GM19023 (cell line): ENCODE results near the gene SLC38A11.
"Not testable (repeated sequence)": the region's sequence is repeated elsewhere in the genome, so short reads cannot be mapped to it uniquely, and the experiment has no call there.

Experiments
- ATAC-seq: cut with Tn5 transposase; IDR thresholded peaks from one replicate; pipeline ENCODE4 v1.9.1; 2021; ENCODE audit warnings: mild to moderate bottlenecking, moderate library complexity; ENCODE audit not compliant: unreplicated experiment

The SLC38A11 gene

DNA sequence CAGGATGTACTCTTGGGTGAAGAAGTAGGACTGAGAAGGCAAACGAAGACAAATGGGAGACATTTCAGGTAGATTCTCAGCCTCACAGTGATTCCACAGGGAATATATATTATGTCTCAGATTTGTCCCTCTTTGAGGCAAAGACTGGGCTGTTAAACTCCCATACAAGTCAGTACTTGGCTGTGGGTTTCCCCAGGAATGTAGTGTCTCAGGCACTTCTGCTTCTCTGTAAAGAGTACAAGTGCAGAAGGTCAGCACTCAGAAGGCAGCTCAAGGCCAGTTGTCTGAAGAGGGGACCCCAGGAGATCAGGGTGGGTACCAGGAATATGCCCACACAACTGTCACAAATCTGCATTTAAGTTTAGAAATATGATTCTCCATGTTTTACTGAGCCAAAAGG is 73.8 kb downstream of the SLC38A11 start:
- ATAC-seq = no peak

DNA sequence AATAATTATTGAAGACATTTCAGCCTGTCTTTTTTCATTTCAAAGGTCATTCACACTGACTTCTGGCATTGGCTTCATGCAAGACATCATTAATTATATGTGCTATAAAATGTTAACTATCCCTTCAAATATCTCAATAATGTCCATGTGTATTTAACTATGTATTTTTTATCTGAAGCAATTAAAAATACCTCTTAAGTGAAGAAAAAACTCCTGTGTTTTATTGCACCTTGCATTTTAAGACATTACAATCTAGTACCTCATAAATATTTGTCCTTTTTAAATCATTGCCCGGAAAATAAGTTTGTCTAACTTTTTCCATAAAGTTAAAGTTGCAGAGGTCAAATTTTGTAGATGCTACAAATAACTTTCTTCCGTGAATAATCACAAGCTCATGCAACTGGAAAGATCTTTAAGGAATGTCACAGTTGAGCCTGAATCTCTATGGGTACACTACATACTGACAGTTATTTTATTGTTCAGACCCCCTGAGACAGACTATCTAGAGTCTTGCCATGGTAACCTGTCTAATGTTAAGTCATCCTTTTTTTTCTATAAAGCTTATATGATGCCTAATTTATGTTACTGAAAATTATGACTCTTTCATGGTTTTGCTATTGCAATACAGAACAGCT is 75.3 kb downstream of the SLC38A11 start:
- no peak for ATAC-seq

DNA sequence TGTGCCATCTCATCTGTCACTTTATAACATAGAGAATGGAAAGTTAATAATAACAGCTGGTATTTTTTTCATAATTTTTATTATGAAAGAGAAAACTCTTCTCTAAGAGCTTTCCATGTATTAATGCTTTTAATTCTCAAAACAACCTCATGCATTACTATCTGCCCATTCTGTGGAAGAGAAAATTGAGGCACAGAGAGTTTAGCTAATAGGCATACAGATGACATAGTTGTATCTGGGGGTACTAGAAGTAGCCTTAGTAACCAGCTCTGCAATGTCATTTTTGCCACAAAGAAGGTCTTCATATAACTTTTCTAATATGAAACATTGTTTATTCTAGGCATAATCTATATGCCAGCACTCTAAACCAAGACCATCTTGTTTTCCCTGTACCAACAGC is 77.4 kb downstream of the SLC38A11 start:
- no peak for ATAC-seq

DNA sequence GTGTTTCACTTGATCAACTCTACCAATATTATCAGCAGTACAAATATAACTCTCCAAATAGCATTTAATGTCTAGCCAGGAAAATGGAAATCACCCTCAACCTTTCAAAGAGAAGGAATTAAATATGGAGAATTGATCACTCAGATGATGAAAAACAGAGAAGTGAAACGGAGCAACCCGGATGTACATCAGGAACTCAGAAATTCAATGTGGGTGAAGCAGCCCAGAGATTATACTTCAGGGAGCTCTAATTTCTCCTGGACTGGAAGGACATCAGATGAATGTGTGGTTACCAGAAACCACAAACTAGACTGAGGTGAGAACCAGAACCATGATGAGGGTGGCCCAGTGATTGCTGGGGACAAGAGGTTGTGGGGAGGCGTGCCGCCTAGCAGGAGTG is 78.2 kb downstream of the SLC38A11 start:
- ATAC-seq = no peak

DNA sequence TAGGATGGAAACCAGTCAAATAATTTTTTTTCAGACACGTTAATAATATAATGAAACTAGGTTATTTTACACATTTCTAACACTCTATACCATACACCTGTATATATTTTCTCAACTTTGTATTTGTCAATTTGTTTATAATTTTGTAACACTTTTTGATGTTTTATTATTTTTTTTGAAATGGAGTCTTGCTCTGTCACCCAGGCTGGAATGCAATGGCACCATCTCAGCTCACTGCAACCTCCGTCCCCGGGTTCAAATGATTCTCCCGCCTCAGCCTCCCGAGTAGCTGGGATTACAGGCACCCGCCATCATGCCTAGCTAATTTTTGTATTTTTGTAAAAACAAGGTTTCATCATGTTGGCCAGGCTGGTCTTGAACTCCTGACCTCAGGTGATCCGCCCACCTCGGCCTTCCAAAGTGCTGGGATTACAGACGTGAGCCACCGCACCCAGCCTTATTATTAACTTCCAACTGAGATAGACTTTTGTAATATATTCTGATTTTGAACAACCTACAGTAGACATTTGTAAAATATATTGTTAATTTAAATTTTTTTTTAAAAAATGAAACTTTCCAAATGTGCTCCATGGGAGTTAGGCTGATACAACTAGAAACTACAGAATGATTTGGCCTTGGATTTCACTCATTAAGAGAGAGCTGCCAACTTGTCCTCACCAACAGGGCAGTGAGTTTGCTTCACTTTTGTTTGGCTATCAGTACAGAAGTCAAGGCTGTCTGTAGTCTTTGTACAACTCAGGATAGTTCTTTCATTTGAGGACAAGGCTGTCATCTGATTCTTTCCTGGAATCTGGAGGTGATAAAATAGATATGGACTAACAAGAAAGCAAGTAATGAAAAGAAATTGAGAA is 79.8 kb downstream of the SLC38A11 start:
- no peak for ATAC-seq

DNA sequence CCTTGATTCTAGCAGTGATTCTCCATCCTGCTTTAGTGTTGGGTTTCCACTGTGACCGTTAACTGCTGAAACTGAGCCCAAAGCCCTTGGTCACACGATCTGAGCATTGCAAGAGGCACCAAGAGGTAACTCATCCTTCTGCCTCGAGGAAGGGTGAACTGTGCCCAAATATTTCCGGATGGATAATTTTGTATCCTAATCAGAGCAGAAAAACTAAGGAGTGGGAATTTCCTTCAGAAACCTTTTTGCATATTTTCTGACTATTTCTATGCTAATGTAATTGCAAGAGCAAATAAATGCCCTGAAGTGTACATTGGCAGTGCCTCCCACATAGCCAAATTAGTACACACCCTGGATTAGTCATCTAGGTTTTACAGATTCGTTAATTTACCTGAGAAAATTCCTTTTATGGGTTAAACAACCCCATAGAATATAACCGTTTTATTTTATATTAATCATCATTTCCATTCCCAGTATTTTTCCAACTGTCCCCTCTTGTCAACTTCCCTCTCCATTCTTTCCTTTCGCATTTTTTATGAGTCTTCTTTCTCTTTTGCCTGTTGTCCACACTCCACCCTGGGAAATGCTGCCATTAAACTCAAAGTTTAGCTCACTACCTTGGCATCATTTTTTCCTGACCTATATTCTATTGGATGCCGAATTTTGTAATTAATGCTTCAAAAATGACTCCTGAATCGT is 82.0 kb downstream of the SLC38A11 start:
- ATAC-seq = no peak

DNA sequence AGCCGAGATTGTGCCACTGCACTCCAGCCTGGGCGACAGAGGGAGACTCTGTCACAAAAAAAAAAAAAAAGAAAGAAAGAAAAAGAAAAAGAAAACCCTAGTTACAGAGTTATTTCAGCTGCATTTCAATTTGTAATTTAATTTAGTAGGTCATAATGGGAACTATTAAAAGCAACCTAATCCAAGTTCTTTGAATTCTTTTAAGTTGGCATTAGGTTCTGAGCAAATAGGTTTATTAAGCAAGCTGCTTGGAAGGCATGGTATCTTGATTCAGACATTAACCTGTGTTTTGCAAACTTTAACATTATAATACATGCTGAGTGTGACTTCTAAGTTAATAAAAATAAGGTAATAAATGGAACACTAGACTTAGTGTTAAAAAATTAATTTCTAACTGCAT is 83.9 kb downstream of the SLC38A11 start:
- ATAC-seq = no peak

DNA sequence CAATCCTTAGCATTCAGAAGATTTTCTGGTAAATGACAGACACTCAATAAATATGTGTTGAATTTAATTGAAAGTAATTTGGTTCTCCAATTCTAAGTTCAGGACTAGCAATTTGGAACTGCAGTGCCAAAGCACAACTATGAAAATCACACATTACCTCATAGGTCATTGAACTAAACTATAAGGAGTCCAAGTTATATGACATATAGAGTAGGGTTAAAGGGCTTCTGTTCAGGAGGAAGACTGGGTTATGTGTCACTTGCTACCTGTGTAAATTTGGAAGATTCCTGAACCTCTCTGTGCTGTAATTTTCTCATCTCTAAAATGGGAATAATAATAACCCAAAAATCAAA is 85.9 kb downstream of the SLC38A11 start:
- no peak for ATAC-seq

DNA sequence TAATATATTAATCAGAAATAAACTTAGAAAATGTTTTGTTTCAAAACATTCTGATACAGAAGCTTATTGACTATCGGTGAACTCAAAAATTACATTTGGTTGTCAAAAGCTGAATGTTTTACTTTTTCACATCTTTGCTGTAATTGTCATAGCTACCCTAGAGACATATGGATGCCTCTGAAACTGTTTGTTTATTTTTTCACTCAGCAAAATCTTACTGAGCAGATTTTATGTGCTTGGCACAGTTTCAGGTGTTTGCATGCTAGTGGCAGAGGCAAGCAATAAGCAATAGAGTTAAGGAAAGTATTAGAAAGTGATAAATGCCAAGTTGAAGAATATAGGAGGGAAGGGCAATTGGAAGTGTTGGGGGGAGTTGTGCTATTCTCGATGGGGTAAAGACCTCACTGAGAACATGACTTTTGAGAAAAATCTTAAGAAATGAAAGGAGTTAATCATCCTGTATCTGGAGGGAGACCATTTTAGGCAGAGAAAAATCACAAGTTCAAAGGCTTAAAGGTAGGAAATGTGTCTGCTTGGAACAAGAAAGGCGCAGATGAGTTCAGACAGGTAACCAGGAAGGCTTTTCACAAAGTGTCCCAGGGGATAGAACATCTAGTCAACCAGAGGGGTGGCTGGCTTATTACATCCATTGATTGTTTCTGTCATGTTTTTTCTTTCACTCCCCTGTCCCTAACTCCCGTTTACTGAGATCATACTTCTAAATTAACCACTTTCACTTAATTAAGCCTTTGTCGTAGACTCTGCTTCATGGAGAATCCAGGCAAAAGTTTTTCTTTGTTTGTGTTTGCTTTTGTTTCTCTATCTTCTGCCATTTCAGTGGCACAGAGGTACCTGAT is 86.5 kb downstream of the SLC38A11 start:
- ATAC-seq = no peak

DNA sequence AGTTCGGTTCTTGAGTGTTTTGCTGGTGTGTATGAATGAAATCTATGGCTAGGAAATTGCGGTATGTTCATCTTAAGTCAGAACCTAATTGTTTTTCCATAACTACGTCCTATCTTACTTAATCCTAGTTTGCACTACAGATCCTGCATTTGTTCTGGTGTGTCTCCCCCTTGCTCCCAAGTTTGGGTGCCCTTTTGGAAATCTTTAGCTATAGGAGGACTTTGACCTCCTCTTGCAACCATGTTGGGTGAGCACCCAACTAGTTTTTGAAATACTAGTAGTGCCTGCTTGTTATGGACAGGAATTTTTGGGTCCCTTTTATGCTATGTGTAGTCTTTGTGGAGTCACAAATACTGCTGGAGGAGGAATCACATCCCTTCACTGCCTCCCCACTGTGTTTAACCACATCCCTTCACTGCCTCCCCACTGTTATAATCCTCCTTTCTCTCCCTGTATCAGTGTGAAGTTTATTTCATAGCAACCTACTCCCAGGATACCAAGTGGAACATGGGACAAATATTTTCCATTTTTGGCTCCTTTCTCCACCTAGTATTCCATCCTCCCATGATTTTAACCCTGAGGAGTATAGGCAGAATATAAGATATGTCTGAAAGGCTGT is 87.4 kb downstream of the SLC38A11 start:
- ATAC-seq = no peak

DNA sequence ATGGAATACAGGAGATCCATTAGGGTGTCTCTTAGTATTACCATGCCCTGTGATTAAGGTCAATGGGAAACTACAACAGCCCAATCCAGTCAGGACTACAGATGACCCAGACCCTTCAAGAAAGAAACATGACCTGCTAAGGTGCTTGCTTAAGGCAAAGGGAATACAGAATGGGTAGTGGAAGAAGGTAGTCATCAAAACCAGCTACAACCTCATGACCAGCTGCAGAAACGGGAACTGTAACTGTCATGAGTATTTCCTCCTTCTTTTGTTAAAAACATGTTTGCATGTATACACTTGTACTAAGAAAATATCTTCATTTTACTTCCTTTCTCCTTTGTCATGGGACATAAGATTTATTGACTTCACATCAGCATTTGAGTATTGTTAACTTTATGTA is 88.9 kb downstream of the SLC38A11 start:
- ATAC-seq = not testable (repeated sequence)

DNA sequence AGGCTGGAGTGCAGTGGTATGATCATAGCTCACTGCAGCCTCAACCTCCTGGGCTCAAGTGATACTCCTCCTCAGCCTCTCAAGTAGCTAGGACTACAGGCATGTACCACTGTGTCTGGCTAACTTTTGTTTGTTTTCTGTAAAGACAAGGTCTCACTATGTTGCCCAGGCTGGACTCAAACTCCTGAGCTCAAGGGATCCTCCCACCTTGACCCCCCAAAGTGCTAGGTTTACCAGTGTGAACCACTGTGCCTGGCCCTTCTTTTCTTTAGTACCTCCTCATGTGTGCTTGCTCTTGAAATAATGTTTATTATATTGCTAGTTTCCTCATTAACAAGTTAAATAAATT is 94.7 kb downstream of the SLC38A11 start:
- no peak for ATAC-seq

DNA sequence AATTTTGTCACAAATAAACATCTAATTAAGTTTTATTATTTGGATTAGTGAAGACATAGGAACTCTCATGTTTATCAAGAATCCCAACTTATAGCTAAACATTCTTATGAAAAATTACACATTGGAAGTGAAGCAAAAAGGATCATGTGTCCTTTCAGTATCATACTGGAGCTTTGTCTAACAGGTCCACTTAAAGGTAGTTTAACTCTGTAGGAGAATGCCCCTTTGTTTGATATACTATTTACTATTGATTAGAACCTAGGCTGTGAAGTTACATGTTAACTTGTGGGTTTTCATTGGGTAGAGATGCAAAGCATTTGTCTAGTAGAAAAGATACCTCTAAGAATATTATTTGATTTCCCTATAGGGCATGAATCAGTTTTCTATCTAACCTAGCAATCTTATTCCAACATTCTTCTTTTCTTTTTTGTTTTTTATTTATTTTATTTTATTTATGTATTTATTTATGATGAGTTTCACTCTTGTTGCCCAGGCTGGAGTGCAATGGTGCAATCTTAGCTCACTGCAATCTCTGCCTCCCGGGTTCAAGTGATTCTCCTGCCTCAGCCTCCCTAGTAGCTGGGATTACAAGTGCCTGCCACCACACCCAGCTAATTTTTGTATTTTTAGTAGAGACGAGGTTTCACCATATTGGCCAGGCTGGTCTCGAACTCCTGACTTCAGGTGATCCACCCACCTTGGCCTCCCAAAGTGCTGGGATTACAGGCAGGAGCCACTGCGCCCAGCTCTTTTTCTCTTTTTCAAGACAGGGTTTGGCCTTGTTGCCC is 95.2 kb downstream of the SLC38A11 start:
- ATAC-seq = not testable (repeated sequence)

DNA sequence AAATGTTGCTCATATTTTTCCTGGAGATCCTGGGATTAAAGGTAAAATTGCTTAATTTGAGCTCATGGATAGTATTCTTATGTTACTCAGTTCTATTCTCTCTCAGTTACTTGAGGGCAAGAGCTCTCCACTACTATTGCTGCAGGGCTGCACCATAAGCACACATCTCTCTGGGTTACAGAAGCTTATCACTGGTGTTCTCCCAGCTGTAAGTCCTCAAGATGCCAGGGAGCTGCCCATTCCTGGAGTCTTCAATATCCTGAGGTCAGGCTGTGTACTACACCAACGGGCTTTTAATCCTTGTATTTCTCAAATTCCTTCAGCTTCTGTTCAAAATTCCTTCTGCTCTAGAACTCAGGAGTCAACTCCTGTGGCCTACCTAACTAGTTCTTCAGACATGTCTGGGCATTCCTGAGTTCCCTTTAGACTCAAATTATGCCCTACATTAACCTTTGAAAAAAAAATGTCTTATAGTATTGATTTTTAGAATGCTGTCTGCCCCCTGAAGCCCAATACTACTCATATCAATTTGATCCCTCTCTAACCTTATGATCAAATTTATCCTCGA is 96.0 kb downstream of the SLC38A11 start:
- no peak for ATAC-seq

DNA sequence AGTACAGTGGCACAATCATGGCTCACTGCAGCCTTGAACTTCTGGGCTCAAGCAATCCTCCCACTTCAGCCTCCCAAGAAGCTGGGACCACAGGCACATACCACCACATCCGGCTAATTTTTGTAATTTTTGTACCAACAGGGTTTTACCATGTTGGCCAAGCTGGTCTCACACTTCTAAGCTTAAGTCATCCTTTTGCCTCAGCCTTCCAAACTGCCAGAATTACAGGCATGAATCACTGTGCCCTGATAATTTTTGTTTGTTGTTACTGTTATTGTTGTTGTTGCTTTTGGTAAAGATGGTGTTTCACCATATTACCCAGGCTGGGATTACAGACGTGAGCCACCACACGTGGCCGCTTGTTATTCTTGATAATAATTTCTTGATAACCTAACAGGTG is 103.2 kb downstream of the SLC38A11 start:
- no peak for ATAC-seq

DNA sequence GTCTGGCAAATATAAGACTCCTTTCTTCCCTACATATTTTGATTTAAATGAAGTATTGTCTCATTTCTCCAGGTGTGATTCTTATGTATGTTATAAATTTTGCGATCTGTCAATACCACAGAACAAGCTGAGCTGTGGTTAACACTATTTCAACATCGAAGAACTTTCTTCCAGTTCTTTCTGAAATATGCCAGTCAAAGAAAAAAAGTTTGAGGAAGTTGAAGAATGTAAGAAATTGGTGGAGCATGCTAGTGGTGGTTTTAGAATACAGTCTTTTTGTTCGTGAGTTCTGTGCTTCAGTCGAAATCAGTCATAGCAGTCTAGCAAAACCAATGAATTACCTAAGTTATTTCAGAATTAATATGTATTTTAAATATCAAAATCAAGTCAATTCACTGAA is 105.1 kb downstream of the SLC38A11 start:
- no peak for ATAC-seq

DNA sequence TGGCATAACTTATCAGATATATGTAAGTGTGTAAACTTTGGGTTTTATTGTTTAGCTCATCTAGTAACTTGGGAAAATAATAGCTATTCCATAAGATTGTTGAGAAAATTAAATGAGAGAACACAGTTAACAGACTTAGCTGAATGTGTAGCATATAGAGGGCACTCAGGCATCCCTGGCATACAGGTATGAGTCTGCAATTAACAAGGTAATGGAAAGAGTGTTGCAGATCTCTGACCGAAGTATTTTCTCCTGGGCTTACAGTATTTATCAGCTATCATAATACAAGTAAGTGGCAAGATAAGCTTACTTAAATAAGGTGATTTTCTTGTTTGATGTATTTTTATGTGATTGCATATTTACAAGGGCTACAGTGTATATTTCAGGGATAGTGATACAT is 105.8 kb downstream of the SLC38A11 start:
- no peak for ATAC-seq

DNA sequence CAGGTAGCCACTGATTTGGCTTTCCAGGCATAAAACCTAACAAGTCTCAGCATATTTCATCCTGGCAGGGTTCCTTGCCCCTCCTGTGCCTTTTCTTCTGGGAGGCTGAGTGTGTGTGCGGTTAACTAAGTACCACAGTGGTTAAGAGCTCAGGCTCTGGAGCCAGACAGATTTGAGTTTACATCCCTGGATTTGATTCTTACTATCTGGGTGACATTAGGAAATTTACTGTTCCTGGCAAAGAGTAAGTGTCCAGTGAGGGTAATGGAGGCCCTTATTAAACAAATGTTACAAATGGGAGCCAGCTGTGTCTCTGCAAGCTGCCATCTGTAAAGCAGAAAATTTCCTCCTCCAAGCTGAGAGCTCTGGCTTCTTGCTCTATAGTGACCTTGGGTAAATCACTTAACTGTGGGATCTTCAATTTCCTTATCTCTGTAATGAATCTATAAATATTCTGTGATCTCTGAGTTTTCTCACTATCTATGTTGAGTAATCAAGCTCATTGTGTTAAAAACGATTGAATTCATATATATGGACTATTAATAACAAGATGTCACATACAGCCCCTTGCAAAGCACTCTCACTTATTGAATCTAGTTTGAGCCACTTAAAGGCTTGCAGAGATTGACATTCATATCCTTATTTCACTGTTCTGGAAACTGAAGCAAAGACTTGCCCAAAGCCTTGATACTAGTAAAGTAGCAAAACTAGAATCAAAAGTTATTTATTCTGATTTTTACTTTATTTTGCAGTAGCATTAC is 107.2 kb downstream of the SLC38A11 start:
- no peak for ATAC-seq

DNA sequence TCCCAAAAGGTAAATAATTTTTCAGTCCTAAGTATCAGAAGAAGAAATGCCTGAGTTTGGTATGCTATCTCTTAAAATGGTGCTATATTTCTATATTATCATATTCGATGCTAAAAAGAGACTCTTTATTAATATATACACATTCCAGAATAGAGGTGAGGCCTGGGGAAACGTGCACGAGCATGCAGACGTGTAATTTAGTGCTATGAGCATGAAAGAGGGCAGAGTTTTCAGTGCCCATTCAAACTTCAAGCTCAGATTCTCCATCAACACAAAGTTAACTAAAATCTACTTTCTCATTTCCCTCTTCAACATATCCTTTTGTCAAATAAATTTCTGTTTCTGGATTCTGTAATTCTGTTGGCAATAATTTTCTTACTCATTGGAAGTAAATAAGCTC is 108.0 kb downstream of the SLC38A11 start:
- no peak for ATAC-seq
